Peyer's patch (tissue), 4 donors: ENCODE results near the gene FRMD4A. TPM values are rescaled to one million over a fixed set of nuclear protein-coding genes. Genes with fewer than 3 reads are reported as not detected.

ENCODE experiments used
- DNase-seq, 3 donors: peaks; one replicate each; pipeline ENCODE4 v3.0.0-alpha.2; 2017 to 2019
- H3K27ac ChIP-seq, 4 donors: fragments of 200-600 bp; sonication (generic); one replicate each; pipeline ENCODE4 v1.5.1; 2016 to 2019
- H3K27me3 ChIP-seq, 2 donors: fragments of 200-600 bp; sonication (generic); one replicate each; pipeline ENCODE4 v1.5.1; 2019
- H3K36me3 ChIP-seq, 3 donors: fragments of 200-600 bp; sonication (generic); one replicate each; pipeline ENCODE4 v1.5.1; 2016 to 2019
- H3K4me1 ChIP-seq, 4 donors: fragments of 200-600 bp; sonication (generic); one replicate each; pipeline ENCODE4 v1.5.1; 2016 to 2019
- H3K4me3 ChIP-seq, 4 donors: fragments of 200-600 bp; sonication (generic); 1 replicate in 3 of 4; 2 replicates in 1 of 4; pipeline ENCODE4 v1.5.1; 2016 to 2019; ENCODE audit warnings: mild to moderate bottlenecking in 1 of 4
- H3K9me3 ChIP-seq, 4 donors: fragments of 200-600 bp; sonication (generic); one replicate each; pipeline ENCODE4 v1.5.1; 2016 to 2019; ENCODE audit warnings: mild to moderate bottlenecking in 1 of 4
- POLR2A ChIP-seq, 2 donors: fragments of 450-650 bp; IDR thresholded peaks; one replicate each; pipeline ENCODE4 v1.5.1; 2017; ENCODE audit warnings: antibody characterized with exemption in 2 of 2, mild to moderate bottlenecking in 2 of 2, moderate library complexity in 2 of 2
- total RNA-seq, 4 donors: library from RNA; depleted of rRNA; stranded (reverse); fragments of >200 nt; gene quantifications; one replicate each; pipeline ENCODE4 v1.1.0, GENCODE V29; 2016
- TF ChIP-seq, protein P1 (sequence below), 6 experiments: fragments of 450-650 bp in 4 of 6; fragments of 200-600 bp in 2 of 6; sonication (generic) in 1 of 6; IDR thresholded peaks; one replicate each; pipeline ENCODE4 v1.5.1; 2017 to 2019; ENCODE audit warnings: antibody characterized with exemption in 6 of 6, mild to moderate bottlenecking in 3 of 6, moderate library complexity in 1 of 6

FRMD4A gene
- total RNA-seq, 4 donors from 2014 or later = 3.0 to 47.9 (median 5.9) TPM

- Histone ChIP-seq H3K36me3 (no peaks in the 10 kb centered on the region), H3K27me3 (no peaks in the 10 kb centered on the region), H3K4me3 (no peak overlapping the region), H3K9me3 (no peaks in the 10 kb centered on the region), H3K4me1 (no peaks in the 10 kb centered on the region), H3K27ac (no peak overlapping the region)
- no peak for DNase-seq
- TF ChIP-seq POLR2A (IDR thresholded peaks at IDR 0.05) = no peak
- TF ChIP-seq, protein P1, sequence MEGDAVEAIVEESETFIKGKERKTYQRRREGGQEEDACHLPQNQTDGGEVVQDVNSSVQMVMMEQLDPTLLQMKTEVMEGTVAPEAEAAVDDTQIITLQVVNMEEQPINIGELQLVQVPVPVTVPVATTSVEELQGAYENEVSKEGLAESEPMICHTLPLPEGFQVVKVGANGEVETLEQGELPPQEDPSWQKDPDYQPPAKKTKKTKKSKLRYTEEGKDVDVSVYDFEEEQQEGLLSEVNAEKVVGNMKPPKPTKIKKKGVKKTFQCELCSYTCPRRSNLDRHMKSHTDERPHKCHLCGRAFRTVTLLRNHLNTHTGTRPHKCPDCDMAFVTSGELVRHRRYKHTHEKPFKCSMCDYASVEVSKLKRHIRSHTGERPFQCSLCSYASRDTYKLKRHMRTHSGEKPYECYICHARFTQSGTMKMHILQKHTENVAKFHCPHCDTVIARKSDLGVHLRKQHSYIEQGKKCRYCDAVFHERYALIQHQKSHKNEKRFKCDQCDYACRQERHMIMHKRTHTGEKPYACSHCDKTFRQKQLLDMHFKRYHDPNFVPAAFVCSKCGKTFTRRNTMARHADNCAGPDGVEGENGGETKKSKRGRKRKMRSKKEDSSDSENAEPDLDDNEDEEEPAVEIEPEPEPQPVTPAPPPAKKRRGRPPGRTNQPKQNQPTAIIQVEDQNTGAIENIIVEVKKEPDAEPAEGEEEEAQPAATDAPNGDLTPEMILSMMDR (IDR thresholded peaks at IDR 0.05) = no peak
Measured at GRCh38 chr10:13858709-13859108, 472.0 kb downstream of the FRMD4A start.

DNA sequence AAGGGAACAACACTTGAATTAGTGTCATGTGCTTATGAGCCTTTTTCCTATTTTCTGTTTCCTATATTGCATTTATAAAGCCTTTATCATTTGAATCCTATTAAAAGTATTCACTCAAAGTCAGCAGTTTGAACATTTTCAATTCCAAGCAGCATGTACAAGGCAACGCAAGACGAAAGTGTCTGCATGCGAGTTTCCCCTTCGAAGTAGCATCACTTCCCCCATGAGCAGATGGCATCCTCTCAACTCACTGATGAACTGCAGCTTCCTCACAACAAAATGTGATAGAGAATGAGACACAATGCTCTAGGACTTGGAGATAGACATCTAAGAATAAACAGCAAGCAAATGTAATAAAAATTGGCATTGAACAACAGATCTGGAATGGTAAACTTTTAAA lies 473.3 kb downstream of the FRMD4A start:
- TF ChIP-seq, protein P1 (IDR thresholded peaks at IDR 0.05) = no peak
- no peak for TF ChIP-seq POLR2A (IDR thresholded peaks at IDR 0.05)
- H3K27ac ChIP-seq = no peak overlapping the region
- no peaks in the 10 kb centered on the region for H3K36me3 ChIP-seq
- H3K4me1 ChIP-seq = no peaks in the 10 kb centered on the region
- no peaks in the 10 kb centered on the region for H3K27me3 ChIP-seq
- H3K9me3 ChIP-seq = no peaks in the 10 kb centered on the region
- no peak overlapping the region for H3K4me3 ChIP-seq
- DNase-seq = no peak

GRCh38 chr10:13853854-13854253 lies 476.9 kb downstream of the FRMD4A start:
- DNase-seq = no peak
- TF ChIP-seq, protein P1 (IDR thresholded peaks at IDR 0.05) = no peak
- TF ChIP-seq POLR2A (IDR thresholded peaks at IDR 0.05) = no peak
- Histone ChIP-seq H3K27ac (no peak overlapping the region), H3K4me1 (no peaks in the 10 kb centered on the region), H3K9me3 (no peaks in the 10 kb centered on the region), H3K27me3 (no peaks in the 10 kb centered on the region), H3K36me3 (no peaks in the 10 kb centered on the region), H3K4me3 (no peak overlapping the region)

DNA sequence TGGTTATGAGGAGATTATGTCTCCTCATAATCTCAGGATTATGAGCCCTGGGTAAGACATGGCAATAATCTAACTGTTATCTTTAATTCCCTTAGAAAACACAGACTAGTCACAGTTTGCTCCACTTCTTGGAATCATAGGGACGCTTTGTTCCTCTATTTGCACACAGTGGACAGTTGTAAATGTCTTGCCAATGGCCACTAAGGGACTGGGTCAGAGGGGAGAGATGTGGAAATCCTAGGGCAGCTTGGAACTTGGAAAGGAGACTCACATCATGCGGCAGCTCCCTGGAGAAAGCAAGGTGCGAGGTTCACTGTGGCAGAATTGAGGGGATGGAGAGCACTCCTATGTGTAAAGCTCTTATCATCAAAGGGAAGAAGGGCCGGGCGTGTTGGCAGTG lies 477.9 kb downstream of the FRMD4A start:
- Histone ChIP-seq H3K27me3 (no peaks in the 10 kb centered on the region), H3K4me3 (no peak overlapping the region), H3K36me3 (no peaks in the 10 kb centered on the region), H3K27ac (no peak overlapping the region), H3K9me3 (no peaks in the 10 kb centered on the region), H3K4me1 (peaks cover 0 to 1% (median 0%) of the 10 kb centered on the region in 4 donors)
- DNase-seq = no peak
- TF ChIP-seq, protein P1 (IDR thresholded peaks at IDR 0.05) = no peak
- no peak for TF ChIP-seq POLR2A (IDR thresholded peaks at IDR 0.05)

DNA sequence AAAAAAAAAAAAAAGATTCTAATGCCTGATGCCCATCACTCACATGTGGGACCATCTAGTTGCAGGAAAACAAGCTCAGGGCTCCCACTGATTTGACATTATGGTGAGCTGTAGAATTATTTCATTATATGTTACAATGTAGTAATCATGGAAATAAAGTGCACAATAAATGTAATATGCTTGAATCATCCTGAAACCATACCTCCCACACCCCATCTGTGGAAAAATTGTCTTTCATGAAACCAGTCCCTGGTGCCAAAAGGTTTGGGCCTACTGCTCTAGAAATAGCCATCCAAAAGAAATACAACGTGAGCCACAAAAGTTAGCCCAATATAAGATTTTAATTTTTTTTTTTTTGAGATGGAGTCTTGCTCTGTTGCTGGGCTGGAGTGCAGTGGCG lies 478.8 kb downstream of the FRMD4A start:
- no peaks in the 10 kb centered on the region for H3K9me3 ChIP-seq
- peaks cover 0 to 11% (median 0%) of the 10 kb centered on the region in 4 donors for H3K4me1 ChIP-seq
- H3K4me3 ChIP-seq = no peak overlapping the region
- no peak for TF ChIP-seq POLR2A (IDR thresholded peaks at IDR 0.05)
- TF ChIP-seq, protein P1 (IDR thresholded peaks at IDR 0.05) = no peak
- no peaks in the 10 kb centered on the region for H3K27me3 ChIP-seq
- DNase-seq = no peak
- H3K27ac ChIP-seq = no peak overlapping the region
- no peaks in the 10 kb centered on the region for H3K36me3 ChIP-seq
